ENCODE measurements around the gene GHRHR. TPM values are rescaled to one million over a fixed set of nuclear protein-coding genes. Genes with fewer than 3 reads are reported as not detected.

The GHRHR gene
- total and polyA plus RNA-seq, 2 donors from 2014 or later: 0.75 TPM; not detected in 1

DNA sequence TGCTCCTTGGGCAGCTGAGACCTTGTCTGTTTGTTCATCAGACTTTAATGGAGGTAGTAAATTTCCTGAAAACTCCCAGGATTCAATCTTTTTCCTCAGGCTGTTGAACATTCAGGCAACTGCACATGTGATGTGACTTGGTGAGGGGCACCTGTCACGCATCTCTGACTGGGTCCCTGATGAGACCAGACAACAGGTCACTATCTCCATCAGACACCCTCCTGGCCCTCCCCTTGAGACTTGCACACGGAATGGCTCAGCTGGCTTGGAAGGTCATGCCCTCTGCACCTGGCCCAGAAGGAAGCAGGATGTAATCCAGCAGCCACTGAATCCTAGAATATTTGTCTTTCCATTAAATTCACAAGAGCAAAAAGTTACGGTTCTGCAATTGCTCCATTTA is 36.2 kb upstream of the GHRHR start:
- Histone ChIP-seq H3K9ac (ENCODE audit: low read length in 3 of 3) (no peak overlapping the region), H3K27me3 (ENCODE audit: control insufficient read depth, insufficient read depth, low read length) (no peaks in the 10 kb centered on the region), H3K4me3 (ENCODE audit: low read length in 3 of 3) (no peak overlapping the region), H3K9me3 (ENCODE audit: control insufficient read depth in 2 of 3, insufficient read depth in 1 of 3, low read length in 3 of 3) (peaks cover 0 to 9% (median 0%) of the 10 kb centered on the region in 3 donors), H3K27ac (ENCODE audit: low read depth in 2 of 2, low read length in 2 of 2) (no peak overlapping the region), H3K4me1 (ENCODE audit: control insufficient read depth in 2 of 3, insufficient read depth in 2 of 3, low read depth in 1 of 3, low read length in 3 of 3) (peaks cover 0 to 8% (median 7%) of the 10 kb centered on the region in 3 donors), H3K36me3 (ENCODE audit: control insufficient read depth in 2 of 3, insufficient read depth in 3 of 3, low read length in 3 of 3) (peaks cover 0 to 34% (median 17%) of the 10 kb centered on the region in 3 donors)
- intact Hi-C loops (cut with DNase I): no loop called here
- peak in 1 of 5 donors; percentile 15 for DNase-seq
- TF ChIP-seq, protein P1, sequence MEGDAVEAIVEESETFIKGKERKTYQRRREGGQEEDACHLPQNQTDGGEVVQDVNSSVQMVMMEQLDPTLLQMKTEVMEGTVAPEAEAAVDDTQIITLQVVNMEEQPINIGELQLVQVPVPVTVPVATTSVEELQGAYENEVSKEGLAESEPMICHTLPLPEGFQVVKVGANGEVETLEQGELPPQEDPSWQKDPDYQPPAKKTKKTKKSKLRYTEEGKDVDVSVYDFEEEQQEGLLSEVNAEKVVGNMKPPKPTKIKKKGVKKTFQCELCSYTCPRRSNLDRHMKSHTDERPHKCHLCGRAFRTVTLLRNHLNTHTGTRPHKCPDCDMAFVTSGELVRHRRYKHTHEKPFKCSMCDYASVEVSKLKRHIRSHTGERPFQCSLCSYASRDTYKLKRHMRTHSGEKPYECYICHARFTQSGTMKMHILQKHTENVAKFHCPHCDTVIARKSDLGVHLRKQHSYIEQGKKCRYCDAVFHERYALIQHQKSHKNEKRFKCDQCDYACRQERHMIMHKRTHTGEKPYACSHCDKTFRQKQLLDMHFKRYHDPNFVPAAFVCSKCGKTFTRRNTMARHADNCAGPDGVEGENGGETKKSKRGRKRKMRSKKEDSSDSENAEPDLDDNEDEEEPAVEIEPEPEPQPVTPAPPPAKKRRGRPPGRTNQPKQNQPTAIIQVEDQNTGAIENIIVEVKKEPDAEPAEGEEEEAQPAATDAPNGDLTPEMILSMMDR (IDR thresholded peaks at IDR 0.05; ENCODE audit: borderline replicate concordance, extremely low read depth, insufficient read depth): no peak
- no peak for FAIRE-seq

GRCh38 chr7:30928254-30928872 is 35.4 kb upstream of the GHRHR start:
- Histone ChIP-seq H3K9ac (ENCODE audit: low read length in 3 of 3) (no peak overlapping the region), H3K9me3 (ENCODE audit: control insufficient read depth in 2 of 3, insufficient read depth in 1 of 3, low read length in 3 of 3) (peaks cover 0 to 9% (median 0%) of the 10 kb centered on the region in 3 donors), H3K27ac (ENCODE audit: low read depth in 2 of 2, low read length in 2 of 2) (no peak overlapping the region), H3K4me1 (ENCODE audit: control insufficient read depth in 2 of 3, insufficient read depth in 2 of 3, low read depth in 1 of 3, low read length in 3 of 3) (peaks cover 0 to 13% (median 7%) of the 10 kb centered on the region in 3 donors), H3K36me3 (ENCODE audit: control insufficient read depth in 2 of 3, insufficient read depth in 3 of 3, low read length in 3 of 3) (peaks cover 0 to 27% (median 15%) of the 10 kb centered on the region in 3 donors), H3K27me3 (ENCODE audit: control insufficient read depth, insufficient read depth, low read length) (no peaks in the 10 kb centered on the region), H3K4me3 (ENCODE audit: low read length in 3 of 3) (no peak overlapping the region)
- intact Hi-C loops (cut with DNase I): no loop called here
- TF ChIP-seq, protein P1 (IDR thresholded peaks at IDR 0.05; ENCODE audit: borderline replicate concordance, extremely low read depth, insufficient read depth): no peak
- FAIRE-seq (no peak), DNase-seq (peak in 2 of 5 donors; percentile 7 to 34)

GRCh38 chr7:30929686-30930085 is 34.1 kb upstream of the GHRHR start:
- peak in 2 of 5 donors; percentile 6 to 35 for DNase-seq
- FAIRE-seq: no peak
- TF ChIP-seq, protein P1 (IDR thresholded peaks at IDR 0.05; ENCODE audit: borderline replicate concordance, extremely low read depth, insufficient read depth): no peak
- peaks cover 0 to 19% (median 7%) of the 10 kb centered on the region in 3 donors for H3K4me1 ChIP-seq (ENCODE audit: control insufficient read depth in 2 of 3, insufficient read depth in 2 of 3, low read depth in 1 of 3, low read length in 3 of 3)
- peaks cover 0 to 9% (median 0%) of the 10 kb centered on the region in 3 donors for H3K9me3 ChIP-seq (ENCODE audit: control insufficient read depth in 2 of 3, insufficient read depth in 1 of 3, low read length in 3 of 3)
- H3K9ac ChIP-seq (ENCODE audit: low read length in 3 of 3): no peak overlapping the region
- H3K27ac ChIP-seq (ENCODE audit: low read depth in 2 of 2, low read length in 2 of 2): no peak overlapping the region
- intact Hi-C loops (cut with DNase I): no loop called here
- H3K27me3 ChIP-seq (ENCODE audit: control insufficient read depth, insufficient read depth, low read length): no peaks in the 10 kb centered on the region
- H3K4me3 ChIP-seq (ENCODE audit: low read length in 3 of 3): no peak overlapping the region
- H3K36me3 ChIP-seq (ENCODE audit: control insufficient read depth in 2 of 3, insufficient read depth in 3 of 3, low read length in 3 of 3): peaks cover 0 to 17% (median 8%) of the 10 kb centered on the region in 3 donors

Measured in kidney (tissue), 14 donors.